ENCODE results near the gene SERPINB1. TPM values are rescaled to one million over a fixed set of nuclear protein-coding genes. Genes with fewer than 3 reads are reported as not detected.
A peak's percentile ranks its signal among the peaks of the same experiment; 100 is the strongest.

Gene SERPINB1
- total and polyA plus RNA-seq, 9 of the 15 experiments (the other 6 are each of a cell fraction or from before 2014, with no cell fraction given): 33.9 to 108 (median 63.8) TPM

DNA sequence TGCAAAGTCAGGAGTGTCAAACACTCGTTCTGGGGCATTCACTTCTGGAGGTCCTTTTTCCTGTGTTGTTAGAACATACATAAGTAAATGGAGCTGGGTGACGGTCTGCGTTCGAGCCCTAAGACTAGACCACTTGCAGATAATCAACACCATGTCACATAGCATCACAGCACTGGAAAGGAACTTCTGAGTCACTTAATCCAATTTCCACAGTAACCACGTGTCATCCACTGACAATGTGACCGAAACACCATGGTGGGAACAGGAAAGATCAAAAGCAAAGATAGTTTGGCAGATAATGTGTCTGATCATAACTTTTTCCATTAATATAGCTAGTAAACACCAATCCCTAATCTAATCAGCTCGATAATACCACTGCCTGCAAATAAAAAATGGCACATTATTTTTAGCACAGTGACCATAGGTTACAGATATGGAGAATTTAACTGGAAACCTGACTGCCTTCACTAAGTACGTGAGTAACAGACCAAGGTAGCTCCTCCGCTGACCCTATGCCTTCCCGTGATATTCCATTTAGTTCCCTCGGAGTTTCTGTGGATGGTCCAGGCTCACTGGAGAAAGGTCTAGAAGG is 41.6 kb downstream of the SERPINB1 start (continued):
- TF ChIP-seq ZNF77 (CRISPR knock-in tag; IDR thresholded peaks at IDR 0.05): no peak
- TF ChIP-seq GABPA (tag; conservative IDR thresholded peaks at IDR 0.05; ENCODE audit: low read depth): peak; percentile 27; the same call in 1 of the 2 replicates
- TF ChIP-seq ARID1B (IDR thresholded peaks at IDR 0.05): peak; percentile 60
- TF ChIP-seq, protein P1, sequence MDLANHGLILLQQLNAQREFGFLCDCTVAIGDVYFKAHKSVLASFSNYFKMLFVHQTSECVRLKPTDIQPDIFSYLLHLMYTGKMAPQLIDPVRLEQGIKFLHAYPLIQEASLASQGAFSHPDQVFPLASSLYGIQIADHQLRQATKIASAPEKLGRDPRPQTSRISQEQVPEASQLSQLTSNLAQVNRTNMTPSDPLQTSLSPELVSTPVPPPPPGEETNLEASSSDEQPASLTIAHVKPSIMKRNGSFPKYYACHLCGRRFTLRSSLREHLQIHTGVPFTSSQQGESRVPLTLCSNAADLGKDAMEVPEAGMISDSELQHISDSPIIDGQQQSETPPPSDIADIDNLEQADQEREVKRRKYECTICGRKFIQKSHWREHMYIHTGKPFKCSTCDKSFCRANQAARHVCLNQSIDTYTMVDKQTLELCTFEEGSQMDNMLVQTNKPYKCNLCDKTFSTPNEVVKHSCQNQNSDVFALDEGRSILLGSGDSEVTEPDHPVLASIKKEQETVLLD (IDR thresholded peaks at IDR 0.05): no peak
- no peak for TF ChIP-seq PYGO2 (tag; IDR thresholded peaks at IDR 0.05)
- no peak for TF ChIP-seq ZNF583 (CRISPR knock-in tag; IDR thresholded peaks at IDR 0.05)
- TF ChIP-seq SIRT6 (IDR thresholded peaks at IDR 0.05; ENCODE audit: low read depth, low read length): no peak
- TF ChIP-seq SAP30 (IDR thresholded peaks at IDR 0.05; ENCODE audit: borderline replicate concordance, insufficient read depth, low read depth, low read length, poor library complexity, severe bottlenecking): no peak
- TF ChIP-seq ETV1 (tag; conservative IDR thresholded peaks at IDR 0.05; ENCODE audit: low read depth): 0 out of 2 replicates have a peak, but pooled peaks have one; percentile 16
- no peak for TF ChIP-seq CCNT2 (IDR thresholded peaks at IDR 0.05; ENCODE audit: borderline replicate concordance, extremely low read depth, insufficient read length, low read depth, low read length)
- no peak for TF ChIP-seq COPS2 (conservative IDR thresholded peaks at IDR 0.05)
- no peak for TF ChIP-seq ATF1 (CRISPR knock-in tag; IDR thresholded peaks at IDR 0.05)
- TF ChIP-seq ATF1 (tag; IDR thresholded peaks at IDR 0.05): peak; percentile 26; the same call in 1 of the 2 replicates
- no peak for TF ChIP-seq CREB1 (IDR thresholded peaks at IDR 0.05)
- peak; percentile 36; the same call in 1 of the 2 replicates for TF ChIP-seq CREB1 (CRISPR knock-in tag; IDR thresholded peaks at IDR 0.05)
- TF ChIP-seq BRF1 (IDR thresholded peaks at IDR 0.05; ENCODE audit: borderline replicate concordance, extremely low read depth, insufficient read length): no peak
- no peak for TF ChIP-seq CTBP1 (IDR thresholded peaks at IDR 0.05; ENCODE audit: borderline replicate concordance)
- peak; percentile 25 to 50; a peak in 1 of 4 replicates for TF ChIP-seq FOXK2 (conservative IDR thresholded peaks at IDR 0.05 in 1 of 2, IDR thresholded peaks at IDR 0.05 in 1 of 2; ENCODE audit: low read depth in 2 of 2)
- TF ChIP-seq CBFA2T2 (conservative IDR thresholded peaks at IDR 0.05): no peak
- no peak for TF ChIP-seq ZNF232 (CRISPR knock-in tag; IDR thresholded peaks at IDR 0.05)
- no peak for TF ChIP-seq OTX1 (CRISPR knock-in tag; IDR thresholded peaks at IDR 0.05)
- TF ChIP-seq, protein P2, sequence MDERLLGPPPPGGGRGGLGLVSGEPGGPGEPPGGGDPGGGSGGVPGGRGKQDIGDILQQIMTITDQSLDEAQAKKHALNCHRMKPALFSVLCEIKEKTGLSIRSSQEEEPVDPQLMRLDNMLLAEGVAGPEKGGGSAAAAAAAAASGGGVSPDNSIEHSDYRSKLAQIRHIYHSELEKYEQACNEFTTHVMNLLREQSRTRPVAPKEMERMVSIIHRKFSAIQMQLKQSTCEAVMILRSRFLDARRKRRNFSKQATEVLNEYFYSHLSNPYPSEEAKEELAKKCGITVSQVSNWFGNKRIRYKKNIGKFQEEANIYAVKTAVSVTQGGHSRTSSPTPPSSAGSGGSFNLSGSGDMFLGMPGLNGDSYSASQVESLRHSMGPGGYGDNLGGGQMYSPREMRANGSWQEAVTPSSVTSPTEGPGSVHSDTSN (CRISPR knock-in tag; IDR thresholded peaks at IDR 0.05; ENCODE audit: low read depth): no peak
- TF ChIP-seq, protein P2 (tag; conservative IDR thresholded peaks at IDR 0.05; ENCODE audit: low read depth): no peak
- TF ChIP-seq FOSL1 (tag; conservative IDR thresholded peaks at IDR 0.05): peak; percentile 98
- TF ChIP-seq ARNT (IDR thresholded peaks at IDR 0.05): no peak
- no peak for TF ChIP-seq TEAD2 (tag; IDR thresholded peaks at IDR 0.05)
- TF ChIP-seq SMARCA5 (IDR thresholded peaks at IDR 0.05): no peak
